GM19328 (cell line): ENCODE data around the gene CRAMP1.

Experiments
- ATAC-seq: cut with Tn5 transposase; IDR thresholded peaks from one replicate; pipeline ENCODE4 v1.9.1; 2021; ENCODE audit warnings: mild to moderate bottlenecking, moderate library complexity; ENCODE audit not compliant: unreplicated experiment

CRAMP1 gene

GRCh38 chr16:1655909-1656807, 44.0 kb downstream of the CRAMP1 start:
- ATAC-seq: no peak

GRCh38 chr16:1656808-1657617, 44.9 kb downstream of the CRAMP1 start:
- ATAC-seq: no peak

- no peak for ATAC-seq
Measured at GRCh38 chr16:1657841-1658240, 45.7 kb downstream of the CRAMP1 start.

DNA sequence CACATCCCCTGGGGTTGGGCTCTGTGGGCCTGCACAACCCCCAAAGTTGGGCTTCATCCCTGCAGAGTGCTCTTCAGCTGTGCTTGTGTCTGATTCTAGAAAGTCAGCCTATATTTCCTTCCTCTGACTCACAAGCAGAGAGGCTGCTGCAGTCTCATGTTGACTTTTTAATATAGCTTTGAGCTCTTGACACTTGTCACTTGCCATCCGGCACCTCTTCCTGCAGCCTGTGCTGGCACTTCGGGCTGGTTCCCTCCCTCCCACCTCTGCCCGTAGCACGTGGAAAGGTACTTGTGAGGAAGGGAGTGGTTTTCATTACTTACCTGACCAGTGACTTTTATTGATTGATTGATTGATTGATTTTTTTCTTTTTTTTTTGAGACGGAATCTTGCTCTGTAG, 46.9 kb downstream of the CRAMP1 start:
- ATAC-seq: no peak

DNA sequence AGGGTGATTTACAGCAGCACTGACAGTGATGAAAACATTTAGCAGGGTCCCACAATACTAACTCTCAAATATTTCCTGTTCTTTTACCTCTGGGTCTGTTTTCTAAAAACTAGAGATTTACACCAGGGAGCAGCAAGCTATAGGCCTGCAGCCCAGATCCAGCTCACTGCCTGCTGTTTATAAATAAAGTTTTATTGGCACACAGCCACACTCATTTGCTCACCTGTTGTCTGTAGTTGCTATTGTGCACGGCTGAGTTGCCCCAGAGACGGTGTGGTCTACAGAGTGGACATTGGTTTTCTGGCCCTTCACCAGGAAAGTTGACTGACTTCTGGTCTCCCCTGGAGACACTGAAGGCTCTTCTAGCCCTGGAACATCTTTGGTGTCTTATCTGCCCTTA, 49.7 kb downstream of the CRAMP1 start:
- no peak for ATAC-seq

- ATAC-seq: no peak
Measured at GRCh38 chr16:1662543-1662942, 50.4 kb downstream of the CRAMP1 start.

GRCh38 chr16:1665829-1666228, 53.7 kb downstream of the CRAMP1 start:
- no peak for ATAC-seq

DNA sequence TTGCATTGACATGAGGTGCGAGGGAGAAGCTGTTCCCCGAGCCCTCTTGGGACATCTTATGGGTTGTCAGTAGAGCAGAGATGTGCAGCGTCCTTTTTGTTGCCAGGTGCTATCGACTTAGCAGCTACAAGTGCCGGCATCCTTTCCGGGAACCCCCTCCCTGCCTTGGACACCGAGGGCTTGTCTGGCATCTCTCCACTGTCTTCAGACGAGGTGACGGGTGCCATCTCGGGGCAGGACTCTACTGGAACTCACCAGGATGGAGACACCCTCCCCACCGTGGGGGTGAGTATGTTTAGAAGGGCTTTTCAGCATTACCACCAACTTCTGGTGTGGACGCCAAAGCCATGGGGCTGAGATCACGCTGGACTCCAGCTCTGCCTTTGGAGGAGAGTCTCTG, 54.2 kb downstream of the CRAMP1 start:
- no peak for ATAC-seq

DNA sequence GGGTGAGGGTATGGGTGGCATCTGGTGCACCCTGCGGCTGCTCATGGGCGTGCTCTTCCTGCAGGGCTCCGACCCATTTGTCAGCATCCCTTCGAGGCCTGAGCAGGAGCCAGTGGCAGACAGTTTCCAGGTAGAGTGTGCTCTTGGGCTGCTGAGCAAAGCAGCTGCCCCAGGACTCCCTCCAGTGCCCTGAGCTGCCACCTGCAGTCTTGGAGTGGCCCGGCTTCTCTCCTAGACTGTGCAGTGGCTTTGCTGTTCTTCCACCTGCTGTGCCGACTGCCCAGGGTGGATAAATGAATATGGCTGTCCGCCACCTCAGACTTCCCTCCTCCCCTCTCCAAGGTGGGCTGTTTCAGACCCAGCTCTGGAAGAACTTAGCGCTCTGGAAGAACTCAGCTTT, 55.1 kb downstream of the CRAMP1 start:
- ATAC-seq: no peak

DNA sequence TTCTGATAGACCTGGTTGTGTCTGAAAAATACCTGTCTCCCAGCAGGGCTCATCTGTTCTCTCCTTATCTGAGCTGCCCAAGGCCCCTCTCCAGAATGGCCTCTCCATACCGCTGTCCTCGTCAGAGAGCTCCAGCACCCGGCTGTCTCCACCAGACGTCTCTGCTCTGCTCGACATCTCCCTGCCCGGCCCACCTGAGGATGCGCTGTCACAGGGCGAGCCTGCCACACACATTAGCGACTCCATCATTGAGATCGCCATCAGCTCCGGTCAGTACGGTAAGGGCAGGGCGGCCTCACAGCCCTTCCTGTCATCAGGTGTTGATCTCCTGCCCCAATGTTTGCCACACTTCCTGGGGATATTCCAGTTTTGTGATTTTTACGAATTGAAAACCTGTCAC, 55.8 kb downstream of the CRAMP1 start:
- no peak for ATAC-seq

GRCh38 chr16:1668612-1669319, 56.6 kb downstream of the CRAMP1 start:
- ATAC-seq: no peak

DNA sequence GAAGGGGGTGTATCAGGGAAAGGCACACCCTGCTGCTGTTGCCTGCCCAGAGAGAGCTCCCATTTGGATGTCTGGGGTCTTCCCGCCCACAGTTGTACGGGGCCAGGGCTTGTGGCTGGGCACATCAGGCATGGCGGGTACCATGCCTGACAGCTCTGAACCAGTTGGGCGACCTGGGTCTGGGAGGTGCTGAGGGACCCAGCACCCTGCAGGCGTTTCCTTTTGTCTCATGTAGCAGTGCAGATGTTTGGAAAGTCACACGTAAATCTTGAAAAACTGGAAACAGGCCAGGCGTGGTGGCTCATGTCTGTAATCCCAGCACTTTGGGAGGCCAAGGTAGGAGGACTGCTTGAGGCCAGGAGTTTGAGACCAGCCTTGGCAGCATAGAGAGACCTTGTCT, 57.5 kb downstream of the CRAMP1 start:
- ATAC-seq: no peak

DNA sequence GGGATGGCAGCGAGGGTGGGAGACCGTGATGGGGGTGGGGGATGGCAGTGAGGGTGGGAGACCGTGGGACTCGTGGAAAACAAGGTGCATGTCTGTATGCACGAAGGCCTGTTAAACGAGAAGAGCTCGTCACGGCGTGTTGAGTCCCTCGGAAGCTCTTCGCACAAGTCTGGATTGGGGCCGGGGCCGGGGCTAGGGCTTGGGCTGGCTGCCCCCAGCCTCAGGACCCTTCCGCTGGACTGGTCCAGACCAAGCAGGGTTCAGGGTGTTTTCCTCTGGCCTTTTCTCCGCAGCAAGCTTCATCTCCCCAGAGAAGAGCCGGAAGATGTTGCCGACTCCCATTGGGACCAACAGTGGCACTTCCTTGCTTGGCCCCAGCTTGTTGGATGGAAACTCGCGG, 58.2 kb downstream of the CRAMP1 start:
- ATAC-seq: no peak

- no peak for ATAC-seq
Measured at GRCh38 chr16:1670866-1671265, 58.7 kb downstream of the CRAMP1 start.

DNA sequence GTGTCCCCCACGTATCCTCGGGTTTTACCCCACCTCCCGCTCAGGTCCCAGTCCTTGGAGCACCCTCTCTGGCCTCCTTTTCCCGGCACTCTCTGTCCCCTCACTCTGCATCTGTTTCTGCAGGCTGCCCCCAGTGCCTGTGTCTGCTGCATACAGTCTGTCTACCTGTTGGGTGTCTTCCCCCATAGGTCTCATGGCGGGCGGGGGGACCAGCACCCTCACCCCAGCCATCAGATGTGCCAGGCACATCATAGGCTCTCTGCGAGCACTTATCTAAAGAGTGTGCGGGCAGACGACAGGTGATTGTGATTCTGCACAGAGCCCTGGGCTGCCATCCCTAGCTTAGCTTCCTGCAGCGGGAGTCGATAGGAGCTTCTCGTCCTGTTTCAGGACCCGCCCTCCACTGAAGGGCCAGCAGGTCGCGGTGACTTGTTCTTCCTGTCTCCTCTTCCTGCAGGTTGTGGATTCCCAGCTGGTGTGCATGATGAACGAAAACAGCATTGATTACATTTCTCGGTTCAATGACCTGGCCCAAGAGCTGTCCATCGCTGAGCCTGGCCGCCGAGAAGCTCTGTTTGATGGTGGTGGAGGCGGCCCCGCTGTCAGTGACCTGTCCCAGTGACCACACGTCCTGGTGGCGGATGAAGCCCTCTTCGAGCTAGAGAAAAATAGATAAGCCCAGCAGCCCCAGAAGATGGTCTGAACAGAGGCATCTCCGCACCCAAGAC, 61.4 kb downstream of the CRAMP1 start:
- no peak for ATAC-seq

DNA sequence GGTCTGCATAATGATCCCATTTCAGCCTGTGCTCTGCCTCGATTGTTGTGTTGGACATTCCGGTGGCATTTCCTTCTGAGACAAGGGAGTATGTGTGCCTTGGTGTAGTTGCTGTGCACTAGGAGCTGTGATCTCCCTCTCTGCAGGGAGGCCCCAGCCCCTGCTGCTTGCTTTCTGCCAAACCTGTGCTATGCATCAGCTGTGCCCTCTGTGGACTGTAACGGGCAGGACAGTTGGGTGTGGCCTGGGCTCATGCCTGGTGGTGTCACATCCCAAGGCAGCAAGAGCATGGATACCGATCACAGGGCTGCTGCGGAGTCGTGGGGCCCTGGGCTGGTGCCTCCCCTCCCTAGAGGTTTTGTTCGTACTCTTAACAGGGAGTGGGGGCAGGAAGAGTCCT, 62.1 kb downstream of the CRAMP1 start:
- ATAC-seq: no peak

- no peak for ATAC-seq
Measured at GRCh38 chr16:1674751-1675664, 62.8 kb downstream of the CRAMP1 start.

DNA sequence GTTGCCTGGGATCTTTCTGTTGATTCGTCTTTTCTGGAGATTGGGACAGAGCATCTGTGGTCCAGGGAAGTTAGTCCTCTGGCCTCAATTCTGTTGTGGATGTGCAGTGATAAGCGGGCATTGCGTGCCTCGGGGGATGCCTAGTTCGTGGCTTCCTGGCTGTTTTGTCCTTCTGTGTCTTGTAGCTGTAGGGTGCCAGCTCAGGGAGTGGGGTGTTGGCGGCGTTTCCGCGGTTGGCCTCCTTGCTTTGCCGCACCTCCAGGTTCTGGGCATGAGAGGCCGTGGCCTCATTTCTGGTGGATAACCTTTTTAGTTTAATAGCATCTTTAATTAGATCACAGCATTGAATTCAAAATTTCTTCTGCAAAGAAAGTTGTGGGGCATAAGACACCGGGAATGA, 64.5 kb downstream of the CRAMP1 start:
- no peak for ATAC-seq

DNA sequence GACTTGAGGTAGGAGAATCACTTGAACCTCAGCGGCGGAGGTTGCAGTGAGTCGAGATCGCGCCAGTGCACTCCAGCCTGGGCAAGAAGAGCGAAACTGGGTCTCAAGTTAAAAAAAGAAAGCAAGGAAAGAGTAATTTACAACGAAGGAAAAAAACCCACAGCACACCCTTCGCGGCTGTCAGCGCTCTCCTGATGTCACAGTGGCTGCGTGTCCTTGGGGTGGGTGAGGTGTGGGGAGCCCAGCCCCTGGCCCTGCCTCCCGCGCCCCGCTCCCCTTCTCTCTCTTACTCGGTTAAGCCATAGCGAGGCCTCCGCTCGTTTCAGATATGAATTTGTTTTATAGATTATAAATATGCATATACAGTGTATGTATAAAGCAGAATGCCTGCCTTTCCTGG, 65.2 kb downstream of the CRAMP1 start:
- ATAC-seq: no peak
